HG02642 (cell line): ENCODE measurements around the gene PAX5.

Experiments used
- ATAC-seq: cut with Tn5 transposase; IDR thresholded peaks from one replicate; pipeline ENCODE4 v1.9.1; 2021; ENCODE audit warnings: mild to moderate bottlenecking; ENCODE audit not compliant: unreplicated experiment, poor library complexity

The PAX5 gene

DNA sequence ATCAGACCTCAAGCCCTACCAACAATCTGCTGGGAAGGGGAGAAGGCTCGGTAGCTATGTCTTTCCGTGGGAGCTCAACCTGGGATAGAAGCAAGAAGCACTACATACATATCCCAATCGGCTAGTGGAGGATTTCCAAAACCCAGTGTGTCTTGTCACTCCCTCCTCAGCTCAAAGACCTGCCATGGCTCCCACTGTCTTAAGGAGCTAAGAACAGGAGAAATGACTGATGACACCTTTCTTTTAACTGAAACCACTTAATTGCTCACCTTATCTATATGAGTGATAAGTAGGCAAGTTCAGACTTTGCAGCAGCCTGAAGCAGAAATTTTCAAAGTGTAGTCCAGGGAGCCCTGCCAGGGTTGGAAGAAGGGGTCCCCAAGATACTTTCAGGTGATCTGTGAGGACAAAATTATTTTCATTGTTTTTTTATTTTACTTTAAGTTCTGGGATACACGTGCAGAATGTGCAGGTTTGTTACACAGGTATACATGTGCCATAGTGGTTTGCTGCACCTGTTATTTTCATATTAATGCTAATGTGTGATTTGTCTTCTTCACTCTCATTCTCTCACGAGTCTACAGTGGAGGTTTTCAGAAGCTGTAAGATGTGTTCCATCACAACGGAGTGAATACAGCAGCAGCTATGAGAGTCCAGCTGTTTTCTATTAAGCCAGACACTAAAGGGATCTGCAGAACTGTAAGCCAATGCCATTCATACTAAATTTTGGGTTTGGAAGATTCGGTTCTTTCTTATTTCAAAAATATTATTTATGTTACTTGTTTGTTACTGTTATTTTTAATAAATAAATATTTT, 41.4 kb downstream of the PAX5 start:
- no peak for ATAC-seq

DNA sequence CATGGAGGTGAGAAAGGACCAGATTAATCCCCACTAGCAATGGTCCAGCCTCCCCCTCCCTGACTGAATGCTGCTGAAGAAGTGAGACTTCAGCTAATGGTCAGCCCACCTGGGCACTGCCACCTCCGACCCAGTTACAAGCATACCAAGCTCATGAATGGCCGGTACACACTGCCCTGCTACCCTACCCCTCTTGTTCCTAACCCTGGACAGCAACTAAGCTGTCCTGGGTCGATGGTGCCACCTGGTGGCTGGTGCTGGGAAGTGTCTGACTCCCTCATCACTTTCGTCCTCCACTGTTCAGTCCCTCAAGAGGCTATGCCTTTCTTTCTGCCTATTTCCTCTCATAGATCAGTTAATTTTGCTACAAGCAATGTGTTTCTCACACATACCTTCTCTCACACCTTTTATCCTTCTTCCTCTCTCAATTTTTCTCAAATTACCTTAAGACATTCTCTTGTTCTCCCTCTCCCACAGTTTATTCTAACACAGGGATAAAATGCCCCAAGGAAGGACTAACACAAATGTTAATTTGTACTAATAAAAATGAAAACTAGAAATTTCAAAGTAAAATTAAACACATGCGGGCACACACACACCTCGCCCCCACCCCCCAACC, 42.4 kb downstream of the PAX5 start:
- no peak for ATAC-seq

DNA sequence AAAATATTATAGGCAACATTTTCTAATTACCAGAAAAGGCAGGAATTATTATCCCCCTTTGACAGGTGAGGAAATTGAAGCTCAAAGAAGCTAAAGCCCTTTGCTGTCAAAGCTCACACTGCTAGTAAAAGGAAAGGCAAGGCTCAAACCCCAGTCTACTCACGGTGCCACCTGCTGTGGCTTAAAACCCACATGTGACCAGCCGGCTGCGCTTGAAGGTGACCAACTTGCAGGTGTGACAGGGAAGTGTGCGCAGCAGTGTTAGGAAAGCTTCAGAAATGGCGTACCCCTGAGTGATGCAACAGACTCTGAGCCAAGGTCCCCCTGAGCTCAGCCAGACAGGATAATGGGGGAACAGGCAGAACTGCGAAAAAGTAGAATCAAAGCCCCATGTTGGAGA, 45.2 kb downstream of the PAX5 start:
- no peak for ATAC-seq

DNA sequence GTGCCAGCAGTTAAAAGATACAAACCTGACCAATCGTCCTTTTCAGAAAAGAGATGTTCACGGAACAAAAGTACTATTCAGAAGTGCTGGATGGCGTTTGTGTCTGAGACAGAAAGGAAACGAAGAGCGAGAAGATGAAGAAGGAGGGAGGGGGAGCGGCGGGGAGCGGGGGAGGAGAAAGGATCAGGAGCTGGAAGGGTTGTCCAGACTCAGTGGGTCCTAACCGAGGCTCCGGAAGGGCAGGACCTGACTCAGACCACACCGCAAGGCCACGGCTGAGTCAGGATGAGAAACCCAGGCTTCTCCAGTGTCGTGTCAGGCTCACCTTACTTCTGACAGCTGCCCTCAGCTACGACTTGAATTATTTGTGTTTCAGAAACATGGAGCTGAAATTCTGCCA, 46.2 kb downstream of the PAX5 start:
- ATAC-seq = no peak

DNA sequence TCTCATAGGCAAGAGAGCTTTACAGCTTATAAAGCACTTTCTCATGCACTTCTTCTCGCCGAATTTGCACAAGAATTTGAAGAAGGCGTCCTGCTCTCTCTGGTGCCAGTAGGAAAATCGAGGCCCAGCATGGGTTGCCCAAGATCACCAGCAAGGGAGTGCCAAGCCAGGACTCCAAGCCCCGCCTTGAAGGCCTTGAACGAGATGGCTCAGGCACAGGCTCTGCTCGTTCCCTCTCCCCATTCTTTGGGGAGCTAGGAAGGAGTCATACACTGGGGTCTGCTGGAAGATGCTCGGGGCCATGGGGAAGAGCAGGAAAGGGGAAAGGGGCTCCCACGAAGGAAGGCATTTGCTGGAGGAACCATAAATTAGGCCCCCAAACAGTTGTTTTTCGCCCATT, 46.7 kb downstream of the PAX5 start:
- ATAC-seq = no peak

DNA sequence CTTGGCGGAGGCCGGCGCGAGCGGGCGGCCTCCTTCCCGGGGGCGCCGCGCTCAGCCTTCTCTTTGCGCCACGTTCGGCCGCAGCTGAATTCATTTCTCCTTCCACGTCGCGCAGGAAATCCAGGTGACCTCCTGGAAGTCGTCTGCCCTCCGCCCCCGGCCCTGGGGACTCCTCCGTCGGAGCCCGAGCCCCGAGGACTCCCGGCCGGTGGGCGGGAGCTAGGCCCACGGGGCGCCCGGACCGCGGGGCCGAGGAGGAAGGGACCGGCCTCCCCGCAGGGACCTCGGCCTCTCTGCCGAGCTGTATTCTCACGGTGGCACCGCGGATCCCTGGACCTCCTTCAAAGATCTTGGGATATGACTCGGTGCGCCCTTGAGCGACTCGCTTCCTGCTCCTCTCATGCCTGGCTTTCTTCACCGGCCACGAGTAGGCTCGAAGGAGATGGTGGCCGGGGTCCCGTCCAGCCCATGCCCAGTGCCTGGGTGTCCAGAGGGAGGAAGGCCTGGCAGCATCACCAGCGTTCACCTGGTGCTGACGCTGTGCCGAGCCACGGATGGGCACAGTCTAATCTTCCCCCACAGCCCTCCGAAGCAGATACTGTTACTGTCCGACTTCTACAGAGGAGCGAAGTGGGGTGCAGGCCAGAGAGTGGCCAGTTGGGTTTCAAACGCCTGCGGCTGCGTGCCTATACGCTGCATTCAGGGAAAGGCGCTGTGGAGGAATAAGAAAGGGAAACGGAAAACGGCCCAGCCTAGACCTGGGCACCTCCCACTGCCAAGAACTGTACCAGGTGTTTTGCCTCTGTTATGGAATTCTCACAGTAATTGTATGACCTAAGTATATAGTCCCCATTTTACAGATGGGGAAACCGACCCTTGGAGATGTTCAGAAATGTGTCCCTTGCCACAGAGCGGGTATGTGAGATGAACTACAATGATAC, 47.3 kb downstream of the PAX5 start:
- ATAC-seq = no peak

DNA sequence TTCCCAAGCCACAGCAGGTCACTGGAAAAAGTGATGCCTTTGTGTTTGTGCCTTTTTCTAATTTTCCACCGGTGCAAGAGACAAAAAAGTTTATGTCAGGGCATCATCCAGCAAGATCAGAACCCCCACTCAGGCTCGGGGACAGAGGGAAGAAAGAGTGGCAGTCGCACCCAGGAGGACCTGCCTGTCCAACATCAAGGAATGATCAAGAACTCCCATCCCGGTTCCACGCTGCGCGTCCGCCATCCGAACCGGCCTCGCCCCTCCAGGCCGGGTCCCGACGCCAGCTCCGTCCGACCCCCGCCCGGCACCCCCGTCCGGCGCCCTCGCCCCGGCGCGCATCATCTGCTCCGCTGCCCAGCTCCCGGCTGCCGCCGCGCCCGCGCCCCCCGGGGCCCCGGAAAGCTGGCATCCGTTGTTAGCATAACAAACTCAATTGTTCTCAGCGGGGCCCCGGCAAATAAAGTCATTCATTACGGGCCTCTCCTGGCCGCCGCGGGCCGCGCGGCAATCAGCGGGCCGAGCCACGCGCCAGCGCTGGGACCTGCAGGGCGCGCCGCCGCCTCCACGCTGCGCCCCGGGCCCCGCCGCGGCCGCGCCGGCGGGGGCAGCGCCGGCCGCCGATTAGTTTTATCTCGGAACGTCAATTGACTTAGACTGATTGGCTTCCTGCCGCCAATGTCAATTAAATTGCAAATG, 48.1 kb downstream of the PAX5 start:
- no peak for ATAC-seq

DNA sequence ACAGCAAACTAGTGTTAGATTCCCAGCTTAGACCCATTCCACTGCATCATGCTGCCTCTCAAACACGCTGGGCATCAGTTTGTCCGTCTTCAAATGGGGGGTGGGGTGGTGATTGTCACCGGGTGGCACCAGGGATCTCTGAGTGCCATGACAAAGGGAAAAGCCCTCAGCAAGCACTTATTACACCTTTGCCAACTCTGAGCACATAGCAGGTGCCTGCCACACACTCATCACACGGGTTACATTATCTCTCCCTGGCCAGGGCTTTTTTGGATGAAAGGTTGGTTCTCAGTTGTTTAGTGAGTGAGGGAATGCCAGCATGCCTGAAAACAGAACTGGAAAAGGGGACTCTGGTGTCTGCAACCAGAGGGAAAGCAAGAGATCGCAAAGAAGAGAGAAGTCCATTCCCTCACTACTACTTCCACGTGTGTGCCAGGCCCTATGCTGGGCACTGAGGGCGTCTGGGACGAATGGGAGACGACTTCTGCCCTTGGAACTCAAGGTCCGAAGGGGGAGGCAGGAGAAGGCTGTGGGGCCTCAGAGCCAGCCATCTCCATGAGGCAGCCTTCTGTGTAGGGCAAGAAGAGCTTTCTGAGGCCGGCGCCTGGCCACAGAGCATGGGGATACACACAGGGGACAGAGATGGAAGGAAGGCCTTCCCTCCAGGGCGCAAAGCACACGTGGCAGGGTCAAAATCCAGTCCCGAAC, 48.9 kb downstream of the PAX5 start:
- no peak for ATAC-seq

DNA sequence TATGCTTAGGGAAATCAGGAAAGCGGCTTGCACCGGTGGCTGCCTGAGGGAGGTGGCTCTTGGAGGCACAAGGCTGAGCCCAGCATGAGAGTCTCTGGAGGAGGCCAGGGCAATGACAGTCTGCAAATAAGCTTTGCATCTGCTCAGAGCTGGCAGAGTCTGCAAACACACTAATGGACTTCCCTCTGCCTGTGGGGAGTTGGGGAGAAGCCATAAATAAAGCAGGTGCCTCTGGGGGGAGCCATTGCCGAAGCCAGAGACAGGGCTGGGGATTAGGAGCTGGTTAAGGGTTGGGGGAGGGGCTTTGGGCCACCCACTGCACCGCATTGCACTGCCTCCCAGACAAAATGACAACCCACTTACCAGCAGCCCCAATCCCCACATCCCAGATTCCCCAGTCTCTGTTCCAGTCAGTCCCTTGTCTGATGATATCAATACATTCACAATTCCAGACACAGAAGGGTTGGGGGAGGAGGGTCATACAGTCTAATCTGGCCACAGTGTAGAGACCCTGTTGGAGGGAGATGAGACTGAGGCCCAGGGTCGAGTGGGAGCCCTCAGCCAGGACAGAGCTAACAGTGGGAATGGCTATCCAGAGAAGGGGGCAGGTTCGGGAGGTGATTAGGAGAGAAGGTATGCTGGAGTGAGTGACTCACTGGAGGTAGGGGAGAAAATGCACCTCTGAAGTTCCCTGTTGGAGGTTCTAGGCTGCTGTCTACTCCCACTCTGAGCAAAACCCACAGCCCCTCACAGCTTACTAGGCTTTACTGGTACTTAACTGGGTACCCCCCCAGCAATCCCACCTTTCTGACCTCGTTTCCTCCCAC, 53.7 kb downstream of the PAX5 start:
- ATAC-seq = no peak

DNA sequence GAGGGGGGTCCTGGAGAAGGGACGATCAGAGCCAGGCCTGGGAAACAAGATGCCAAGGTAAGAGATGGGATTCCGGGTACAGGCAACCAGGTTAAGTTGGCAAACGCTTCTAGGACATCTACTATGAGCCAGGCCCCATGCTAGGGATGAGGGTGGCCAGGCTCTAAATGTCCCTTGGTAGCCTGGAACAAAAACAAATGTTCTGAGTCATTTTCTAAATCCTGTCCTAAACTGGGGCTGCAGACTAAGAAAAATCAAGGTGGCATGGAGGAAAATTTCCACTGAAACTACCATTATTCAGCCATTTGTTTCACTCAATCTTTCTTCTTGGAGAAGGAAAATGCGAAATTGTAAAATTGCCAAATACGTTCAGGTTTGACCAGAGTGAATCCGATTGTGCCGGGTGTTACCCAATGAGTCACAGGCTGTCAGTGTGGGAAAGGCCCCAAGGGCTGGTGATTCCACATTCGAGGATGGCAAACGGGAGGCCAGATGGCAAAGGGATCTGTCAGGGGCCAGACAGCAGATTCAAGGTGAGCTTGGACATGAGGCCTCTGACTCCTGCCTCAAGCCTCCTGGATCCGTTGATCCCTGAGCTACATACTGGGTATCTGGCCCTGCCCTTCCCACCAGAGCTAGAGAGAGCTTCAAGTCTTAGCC, 57.6 kb downstream of the PAX5 start:
- no peak for ATAC-seq

DNA sequence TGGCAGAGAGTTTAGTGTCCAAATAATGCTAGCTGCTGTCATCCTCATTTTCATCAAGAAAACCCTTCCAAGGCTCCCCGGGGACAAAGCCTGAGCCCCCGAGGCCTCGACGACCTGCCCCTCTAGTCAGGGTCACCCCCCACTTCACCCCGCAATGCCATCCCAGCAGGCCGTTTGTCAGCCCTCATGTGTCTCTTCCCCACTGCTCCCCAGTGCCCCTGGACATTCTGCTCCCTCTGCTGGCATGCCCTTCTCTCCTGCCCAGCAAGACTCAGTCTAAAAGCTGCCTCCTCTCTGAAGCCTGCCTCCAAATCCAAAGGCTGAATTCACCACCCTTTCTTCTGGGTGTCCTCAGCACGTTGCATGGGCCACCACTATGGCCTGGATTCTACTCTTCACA, 59.3 kb downstream of the PAX5 start:
- no peak for ATAC-seq

DNA sequence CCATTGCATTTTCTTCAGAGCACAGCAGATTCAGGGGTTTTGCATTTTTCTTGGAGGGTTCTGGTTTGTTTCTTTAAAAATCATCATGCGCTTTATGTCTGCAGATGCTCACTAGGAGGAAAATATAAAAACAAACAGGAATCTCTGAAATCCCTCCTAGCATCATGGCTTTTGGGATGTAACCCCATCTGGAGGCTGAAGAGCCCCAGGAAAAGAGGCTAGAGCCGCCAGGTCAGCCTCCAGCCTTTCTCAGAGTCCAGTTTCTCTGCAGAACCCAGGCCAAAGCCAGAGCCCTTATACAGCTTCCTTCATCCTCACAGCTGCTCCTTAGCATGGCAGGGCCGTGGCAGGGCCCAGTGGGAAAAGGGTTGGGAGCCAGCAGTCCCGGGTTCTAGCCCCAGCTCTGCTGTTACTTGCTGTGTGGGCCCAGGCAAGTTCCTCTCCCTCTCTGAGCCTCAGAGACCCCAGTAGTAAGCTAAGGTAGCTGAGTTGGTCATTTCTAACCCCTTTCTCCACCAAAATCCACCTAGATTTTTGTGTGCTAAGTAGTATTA, 62.1 kb downstream of the PAX5 start:
- ATAC-seq = no peak

DNA sequence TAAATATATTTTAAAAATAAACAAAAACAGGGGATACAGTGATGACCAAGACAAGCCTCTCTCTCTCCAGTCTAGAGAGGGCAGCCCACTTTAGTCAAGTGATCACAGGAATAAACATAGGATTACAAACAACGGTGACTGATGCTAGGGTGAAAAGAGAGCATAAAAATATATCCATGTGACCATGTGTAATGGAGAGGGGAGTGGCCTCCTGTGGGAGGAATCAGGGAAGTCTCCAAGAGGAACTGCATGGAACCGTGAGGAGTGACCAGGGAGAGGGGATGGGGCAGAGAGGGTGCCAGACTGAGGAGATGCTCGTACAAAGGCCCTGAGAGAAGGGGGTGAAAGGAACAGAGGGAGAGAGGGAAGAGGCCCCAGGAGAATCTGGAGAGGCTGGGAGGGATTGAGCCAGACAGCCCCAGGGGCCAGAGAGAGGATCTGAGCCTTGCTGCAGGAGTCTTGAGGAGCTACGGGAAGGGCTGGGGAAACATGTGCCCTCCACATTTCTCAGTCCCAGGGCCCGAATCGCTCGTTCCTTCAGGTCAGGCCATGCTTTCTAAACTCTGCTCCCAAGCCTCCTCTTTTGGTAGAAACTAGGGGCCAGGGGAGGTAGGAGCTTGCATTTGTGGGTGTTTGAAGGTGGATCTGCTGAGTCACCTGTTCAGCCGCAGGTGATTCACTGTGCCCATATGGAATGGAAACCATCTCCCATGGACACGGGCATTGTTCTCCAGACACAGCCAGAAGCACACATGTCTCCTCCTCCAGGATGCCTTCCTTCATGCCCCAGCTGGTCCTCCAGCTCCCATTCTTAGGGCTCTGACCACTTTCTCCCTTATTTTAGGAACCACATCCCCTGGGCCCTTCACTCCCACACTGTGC, 63.8 kb downstream of the PAX5 start:
- no peak for ATAC-seq

DNA sequence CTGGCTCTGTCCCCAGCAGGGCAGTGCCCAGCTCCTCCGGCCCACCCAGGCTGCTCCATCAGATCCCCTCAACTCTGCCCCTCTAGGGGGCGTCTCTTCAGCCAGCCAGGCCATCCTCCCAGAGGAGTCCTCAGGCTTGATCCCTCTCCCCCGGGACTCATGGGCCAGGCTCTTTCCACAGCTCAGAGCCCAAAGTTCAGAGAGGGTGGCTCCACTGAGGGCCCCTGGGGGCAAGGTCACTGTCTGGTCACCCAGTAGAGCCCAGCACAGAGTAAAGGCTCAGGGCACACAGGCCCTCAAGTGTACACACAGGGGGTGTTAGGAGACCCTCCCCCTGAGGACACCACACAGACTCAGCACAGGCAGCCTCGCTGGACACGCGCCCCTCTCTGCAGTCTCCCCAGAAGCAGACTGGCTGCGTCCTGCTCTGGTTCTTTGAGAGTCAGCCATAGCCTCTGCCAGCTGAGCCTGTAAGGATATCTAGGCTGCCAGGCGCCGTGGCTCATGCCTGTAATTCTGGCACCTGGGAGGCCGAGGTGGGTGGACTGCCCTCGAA, 64.8 kb downstream of the PAX5 start:
- no peak for ATAC-seq

DNA sequence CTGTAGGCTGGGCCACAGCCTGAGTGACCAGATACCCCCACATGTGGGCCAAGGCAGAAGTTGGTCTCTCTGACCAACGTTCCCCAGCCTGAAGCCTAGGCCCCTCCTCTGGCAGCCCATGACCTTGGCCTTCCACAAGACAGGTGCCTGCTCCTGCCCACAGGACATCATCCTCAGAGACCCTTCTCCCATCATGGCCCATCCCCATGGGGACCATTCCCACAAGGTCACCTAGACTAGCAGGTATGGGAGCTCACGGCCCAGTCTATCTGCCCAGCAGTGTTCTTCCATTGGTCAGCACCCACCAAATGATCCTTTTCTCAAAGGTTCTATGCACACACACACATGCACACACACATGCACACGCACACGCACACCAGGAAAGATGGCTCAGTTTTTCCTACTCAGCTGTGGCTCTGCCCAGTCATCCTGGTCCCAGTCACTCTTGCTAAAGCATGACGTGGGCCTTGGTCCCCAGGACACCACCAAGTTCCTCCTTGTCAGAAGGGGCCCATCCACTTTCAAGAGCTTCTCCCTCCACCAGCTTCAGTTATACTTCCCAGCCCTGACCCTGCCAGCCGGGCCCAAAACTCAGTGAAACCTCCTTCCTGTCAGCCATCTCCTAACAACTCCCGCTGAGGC, 65.4 kb downstream of the PAX5 start:
- ATAC-seq = no peak

DNA sequence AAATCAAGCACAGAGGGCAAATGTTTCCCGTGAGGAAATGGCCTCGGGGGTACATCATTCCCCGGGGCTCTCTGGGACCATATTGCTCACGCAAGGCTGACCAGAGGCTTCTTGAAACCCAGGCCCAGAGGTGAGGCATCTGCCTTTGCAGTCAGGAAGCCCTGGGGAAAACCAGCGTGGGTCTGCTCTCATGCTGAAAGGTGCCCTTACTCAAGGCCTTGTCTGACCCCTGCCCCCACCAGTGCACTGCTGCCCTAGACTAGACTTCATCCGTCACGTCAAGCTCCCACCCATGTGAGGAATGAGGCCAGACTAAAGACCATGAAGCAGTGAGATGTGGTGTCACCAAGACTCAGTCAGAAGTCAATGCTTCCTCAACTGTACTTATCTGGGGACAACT, 66.1 kb downstream of the PAX5 start:
- no peak for ATAC-seq
